Activated CD4-positive, alpha-beta T cell treated with anti-CD3 and anti-CD28 coated beads, Interleukin-2, amount 50 U/mL, for 48 hours (primary cell): ENCODE measurements around the gene PLPPR4.
"Not testable (repeated sequence)": the region's sequence is repeated elsewhere in the genome, so short reads cannot be mapped to it uniquely, and the experiment has no call there.

Experiments
- DNase-seq, 2 experiments: peaks; one replicate each; pipeline ENCODE4 v3.0.0-alpha.2; 2020

The PLPPR4 gene, protein sequence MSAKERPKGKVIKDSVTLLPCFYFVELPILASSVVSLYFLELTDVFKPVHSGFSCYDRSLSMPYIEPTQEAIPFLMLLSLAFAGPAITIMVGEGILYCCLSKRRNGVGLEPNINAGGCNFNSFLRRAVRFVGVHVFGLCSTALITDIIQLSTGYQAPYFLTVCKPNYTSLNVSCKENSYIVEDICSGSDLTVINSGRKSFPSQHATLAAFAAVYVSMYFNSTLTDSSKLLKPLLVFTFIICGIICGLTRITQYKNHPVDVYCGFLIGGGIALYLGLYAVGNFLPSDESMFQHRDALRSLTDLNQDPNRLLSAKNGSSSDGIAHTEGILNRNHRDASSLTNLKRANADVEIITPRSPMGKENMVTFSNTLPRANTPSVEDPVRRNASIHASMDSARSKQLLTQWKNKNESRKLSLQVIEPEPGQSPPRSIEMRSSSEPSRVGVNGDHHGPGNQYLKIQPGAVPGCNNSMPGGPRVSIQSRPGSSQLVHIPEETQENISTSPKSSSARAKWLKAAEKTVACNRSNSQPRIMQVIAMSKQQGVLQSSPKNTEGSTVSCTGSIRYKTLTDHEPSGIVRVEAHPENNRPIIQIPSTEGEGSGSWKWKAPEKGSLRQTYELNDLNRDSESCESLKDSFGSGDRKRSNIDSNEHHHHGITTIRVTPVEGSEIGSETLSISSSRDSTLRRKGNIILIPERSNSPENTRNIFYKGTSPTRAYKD

GRCh38 chr1:99264201-99265021 lies at the start of gene PLPPR4:
Gene PLPPR4, plus strand, starts transcription at chr1:99264492. Its CDS starts 102 bp downstream, at chr1:99264594.
- DNase-seq = peak; percentile 4 to 8

DNA sequence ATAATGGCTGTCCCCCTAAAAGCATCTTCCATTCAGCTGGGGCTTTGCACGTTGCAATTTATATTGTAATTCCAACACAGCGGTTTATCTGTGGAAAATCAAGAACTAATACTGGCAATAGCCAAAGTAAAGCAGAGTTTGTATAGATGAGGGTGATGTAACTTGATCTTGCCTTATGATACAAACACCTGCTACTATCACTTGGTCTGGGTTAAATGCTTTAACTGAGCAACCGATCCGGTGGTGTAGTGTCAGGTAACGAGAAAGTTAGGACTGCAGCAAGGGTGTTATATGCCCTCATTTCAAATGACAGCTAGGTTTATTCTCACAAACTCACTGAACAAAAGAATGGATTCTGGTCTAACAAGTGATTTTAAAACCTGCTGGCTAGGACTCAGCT lies 47.3 kb upstream of the PLPPR4 start:
- no peak for DNase-seq

DNA sequence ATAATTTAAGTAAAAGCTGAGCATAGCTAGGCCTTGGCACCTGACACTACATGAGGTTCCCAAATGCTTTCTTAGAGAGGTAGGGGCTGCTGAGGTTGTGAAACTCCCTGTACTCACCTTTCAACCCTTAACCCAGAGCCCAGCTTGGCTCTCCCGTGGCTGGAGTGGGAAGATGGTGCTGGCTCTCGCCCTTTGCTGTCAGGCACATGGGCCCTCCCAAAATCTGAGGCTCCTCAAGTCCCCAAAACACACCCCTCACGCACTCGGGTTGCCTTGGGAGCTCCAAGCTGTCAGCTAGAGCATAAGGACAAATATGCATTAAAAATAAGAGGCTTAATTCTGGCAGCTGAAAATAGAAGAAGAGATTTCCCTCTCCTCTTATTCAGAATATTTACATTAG lies 46.7 kb upstream of the PLPPR4 start:
- DNase-seq = no peak

- DNase-seq = no peak
Observed at GRCh38 chr1:99218572-99218971, 45.7 kb upstream of the PLPPR4 start.

GRCh38 chr1:99218999-99219398 lies 45.3 kb upstream of the PLPPR4 start:
- DNase-seq = no peak

DNA sequence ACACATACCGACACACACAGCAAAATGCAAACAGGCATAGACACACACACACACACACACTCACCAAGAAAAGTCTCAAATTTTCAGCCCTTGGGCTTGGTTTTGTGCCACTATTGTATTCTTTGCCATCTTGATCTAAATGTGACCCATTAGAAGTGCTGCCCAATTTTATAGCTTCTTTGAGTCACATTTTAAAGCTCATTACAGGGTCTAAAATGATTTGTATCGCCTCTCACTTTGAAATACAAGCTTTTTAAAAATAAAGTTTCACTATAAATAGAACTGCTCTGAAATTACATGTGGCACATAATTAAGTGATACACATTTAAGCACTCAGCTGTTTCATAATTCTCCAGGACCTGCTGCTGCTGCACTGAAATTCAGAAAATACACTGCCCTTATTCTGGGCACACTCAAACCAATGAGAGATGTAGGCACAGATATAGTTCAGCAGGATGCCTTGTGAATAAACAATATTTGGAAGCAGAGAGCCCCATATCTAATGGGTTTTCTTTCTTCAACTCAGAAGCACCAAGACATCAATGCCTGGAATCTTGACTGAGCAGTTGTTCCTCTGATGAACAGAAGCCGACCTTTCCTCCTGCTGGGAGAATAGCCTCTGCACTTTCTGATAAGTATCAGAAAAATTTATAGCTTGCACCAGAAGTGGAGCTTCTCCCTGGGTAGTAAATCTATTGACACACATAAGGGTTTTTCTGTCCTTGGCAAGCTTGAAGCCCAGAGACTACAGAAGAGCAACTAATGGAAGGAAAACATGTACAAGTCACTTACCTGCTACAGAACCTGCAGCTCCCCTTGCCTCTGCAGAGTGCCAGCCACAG lies 37.0 kb upstream of the PLPPR4 start:
- no peak for DNase-seq

DNA sequence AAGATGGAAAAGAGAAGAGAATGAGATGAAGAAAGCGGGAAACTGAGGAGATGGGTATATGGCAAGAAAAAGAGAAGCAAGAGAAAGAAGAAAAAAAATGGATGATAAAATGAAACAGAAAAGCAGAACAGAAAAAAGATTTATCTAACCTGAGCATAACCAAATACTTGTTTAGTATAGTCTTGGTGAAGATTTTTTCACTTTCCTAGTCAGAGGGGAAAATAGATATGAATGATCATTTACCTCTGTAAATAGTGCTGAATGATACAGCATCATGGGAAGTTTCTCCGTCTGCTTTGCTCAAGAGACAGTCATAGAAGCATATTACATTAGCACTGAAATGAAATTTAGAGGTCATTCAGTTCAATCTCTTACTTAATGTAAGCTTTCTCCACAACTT lies 36.1 kb upstream of the PLPPR4 start:
- DNase-seq = no peak

DNA sequence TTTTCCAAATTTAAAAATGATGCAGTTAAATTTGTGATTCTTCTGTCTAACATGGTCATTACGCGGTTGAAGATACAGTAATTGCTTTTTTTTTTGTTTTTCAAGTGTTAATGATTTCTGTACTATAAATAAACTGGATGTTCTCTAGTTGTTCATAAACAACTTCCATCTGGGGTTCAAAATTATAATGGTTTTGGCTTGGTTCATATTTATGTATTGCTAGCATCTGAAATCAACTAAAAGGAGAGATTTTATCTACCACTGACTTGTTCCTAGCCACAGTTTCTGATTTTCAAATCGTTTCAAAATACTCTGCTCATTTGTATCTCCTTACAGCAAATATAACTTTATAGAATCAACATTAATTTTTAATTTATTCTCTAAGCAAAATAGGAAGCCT lies 35.2 kb upstream of the PLPPR4 start:
- DNase-seq = no peak

GRCh38 chr1:99230695-99231094 lies 33.6 kb upstream of the PLPPR4 start:
- DNase-seq = no peak

DNA sequence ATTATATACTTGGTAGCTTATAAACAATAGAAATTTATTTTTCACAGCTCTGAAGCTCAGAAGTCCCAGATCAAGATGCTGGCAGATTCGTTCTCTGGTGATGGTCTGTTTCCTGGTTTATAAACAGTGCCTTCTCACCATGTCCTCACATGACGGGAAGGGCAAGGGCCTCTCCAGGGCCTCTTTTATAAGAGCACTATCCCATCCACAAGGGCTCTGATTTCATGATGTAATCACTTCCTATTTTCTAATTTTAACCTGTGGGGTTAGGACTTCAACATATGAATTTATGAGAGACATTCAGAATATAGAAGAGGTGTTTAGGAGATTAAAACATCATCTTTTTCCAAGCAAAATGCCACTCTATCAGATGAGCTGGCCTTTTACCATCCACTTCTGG lies 32.1 kb upstream of the PLPPR4 start:
- DNase-seq = no peak

GRCh38 chr1:99233446-99233845 lies 30.8 kb upstream of the PLPPR4 start:
- no peak for DNase-seq

GRCh38 chr1:99236756-99237155 lies 27.5 kb upstream of the PLPPR4 start:
- DNase-seq = no peak

DNA sequence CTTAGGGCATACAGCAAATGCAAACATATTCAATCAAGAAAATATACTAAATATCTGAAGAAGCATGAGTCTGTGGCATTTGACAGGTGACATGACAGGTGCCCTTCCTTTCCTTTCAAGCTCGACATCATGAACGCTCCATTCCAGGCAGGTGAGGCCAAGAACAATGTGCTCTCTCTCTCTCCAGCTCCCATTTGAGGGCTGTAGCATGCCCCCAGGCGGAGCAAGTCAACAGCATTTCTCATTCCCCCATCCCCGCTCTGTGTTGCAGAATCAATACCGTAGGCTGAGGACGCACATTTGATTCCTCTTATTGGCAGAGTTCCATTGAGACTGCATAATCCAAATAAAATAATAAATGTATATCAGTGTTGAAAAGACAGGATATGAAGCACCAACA lies 24.6 kb upstream of the PLPPR4 start:
- no peak for DNase-seq

- DNase-seq = no peak
Observed at GRCh38 chr1:99240621-99241020, 23.7 kb upstream of the PLPPR4 start.

DNA sequence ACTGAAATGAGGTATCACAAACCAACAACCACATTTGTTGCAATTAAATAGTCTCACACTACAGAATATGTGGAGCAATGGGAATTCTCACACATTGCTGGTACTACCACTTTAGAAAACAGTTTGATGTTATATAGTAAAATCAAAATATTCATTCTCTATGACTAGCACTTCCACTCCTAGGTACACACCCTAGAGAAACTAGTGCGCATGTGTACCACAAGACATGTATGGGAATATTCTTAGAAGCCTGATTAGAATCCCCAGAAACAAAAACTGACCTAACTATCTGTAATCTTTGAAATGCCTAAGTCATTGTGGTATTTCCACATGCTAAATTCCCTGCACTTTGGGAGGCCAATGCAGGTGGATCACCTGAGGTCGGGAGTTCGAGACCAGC lies 18.1 kb upstream of the PLPPR4 start:
- no peak for DNase-seq

DNA sequence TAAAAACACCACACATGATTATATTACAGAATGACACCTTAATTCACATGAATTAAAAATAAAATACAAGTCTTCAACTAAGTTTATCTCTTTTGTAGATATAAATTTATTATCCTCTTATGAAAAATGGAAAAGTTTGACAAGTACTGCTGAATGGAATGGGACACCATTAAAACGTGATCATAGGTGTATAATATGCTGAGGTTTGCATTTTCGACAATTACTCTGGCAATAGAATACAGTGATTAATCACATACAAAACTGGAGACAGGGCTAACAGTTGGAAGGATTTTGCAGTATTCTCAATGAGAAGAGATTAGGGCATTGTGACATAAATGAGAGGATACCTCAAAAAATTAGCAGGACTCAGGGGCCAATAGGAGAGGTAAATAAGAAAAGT lies 17.1 kb upstream of the PLPPR4 start:
- DNase-seq = no peak

- DNase-seq = no peak
Observed at GRCh38 chr1:99250728-99251127, 13.6 kb upstream of the PLPPR4 start.

DNA sequence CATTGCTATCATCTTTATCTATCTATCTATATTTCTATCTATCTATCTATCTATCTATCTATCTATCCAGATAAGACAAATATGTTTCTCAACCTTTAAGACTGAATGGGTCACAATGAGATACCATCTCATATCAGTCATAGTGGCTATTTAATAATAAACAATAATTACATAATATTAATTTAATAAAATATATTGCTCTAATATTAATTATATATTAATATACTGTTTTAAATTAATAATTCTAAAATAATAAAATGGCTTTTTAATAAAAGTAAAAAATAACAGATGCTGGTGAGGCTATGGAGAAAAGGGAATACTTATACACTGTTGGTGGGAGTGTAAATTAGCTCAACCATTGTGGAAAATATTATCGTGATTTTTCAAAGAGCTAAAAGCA lies 13.0 kb upstream of the PLPPR4 start:
- DNase-seq = no peak

DNA sequence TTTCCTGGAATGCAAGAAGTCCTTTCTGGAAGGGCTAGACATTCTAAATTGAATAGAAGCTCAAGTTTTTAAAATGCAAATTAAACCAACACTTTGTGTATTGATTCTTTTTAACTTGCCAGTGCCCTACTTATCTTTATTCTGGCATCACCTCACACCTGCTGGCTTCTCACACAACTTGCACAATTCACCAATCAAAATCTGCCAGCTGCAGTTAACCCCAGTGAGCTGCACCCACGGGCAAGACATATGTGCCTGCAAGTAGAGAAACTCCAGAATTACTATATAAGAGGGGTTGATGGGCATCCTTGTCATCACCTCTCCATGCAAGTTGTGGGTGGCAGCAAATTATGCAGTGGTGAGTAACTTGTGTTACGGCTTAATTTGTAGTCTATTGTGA lies 11.7 kb upstream of the PLPPR4 start:
- DNase-seq = no peak

GRCh38 chr1:99260402-99260801 lies 3.9 kb upstream of the PLPPR4 start:
- DNase-seq = not testable (repeated sequence)

DNA sequence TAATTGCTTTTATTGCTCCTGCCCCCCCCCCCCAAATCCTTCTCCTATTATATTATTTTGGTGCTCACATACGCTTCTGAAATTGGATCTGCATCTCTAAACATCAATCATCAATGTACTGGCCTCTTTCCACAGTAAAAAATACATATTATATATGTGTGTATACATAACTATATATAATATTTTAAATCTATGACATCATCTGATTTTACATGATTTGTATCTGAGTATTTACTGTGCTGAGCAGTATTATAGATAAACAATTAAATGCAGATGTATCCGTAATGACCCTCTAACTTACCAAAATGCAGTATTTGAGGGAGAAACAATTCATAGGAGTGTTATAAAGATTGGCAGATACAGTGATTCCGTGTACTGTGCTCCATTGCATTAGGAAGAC lies 832 bp downstream of the PLPPR4 start:
- no peak for DNase-seq

DNA sequence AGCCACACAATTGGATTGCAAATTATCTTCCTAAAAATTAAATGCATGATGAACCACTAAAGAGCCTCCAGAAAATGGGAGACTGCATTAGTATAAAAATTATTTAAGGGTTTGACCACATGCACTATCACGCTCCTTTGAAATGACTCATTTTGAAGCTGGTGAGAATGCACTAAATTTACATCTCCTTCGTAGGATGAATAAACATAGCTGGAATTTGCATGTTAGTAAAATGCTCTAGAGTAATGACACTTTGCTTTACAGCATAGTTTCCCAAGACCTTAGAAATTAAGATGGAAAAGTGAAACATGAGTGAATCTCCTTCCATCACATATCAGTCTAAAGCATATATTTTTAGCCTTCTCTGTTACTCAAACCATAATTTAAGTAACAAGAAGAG lies 2.4 kb downstream of the PLPPR4 start:
- DNase-seq = no peak

DNA sequence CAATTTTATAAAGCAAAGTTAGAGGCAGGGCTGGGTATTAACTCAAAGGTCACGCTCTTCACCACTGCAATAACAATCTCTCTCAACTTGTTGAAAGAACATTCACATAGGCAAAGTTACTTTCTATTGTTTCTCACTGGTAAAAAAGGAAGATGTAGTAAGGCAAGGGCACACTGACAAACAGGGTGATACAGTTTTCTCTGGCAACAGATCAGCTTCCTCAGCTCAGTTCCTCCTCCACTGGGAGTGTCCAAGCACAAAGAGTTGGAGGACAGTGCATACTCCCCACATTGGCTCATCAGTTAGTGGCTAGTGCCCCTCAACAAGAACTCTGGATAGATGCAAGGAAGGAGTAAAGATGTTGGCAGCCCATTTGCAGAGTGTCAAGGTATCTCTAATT lies 3.7 kb downstream of the PLPPR4 start:
- DNase-seq = no peak
